H1 (cell line): Measurements from ENCODE around the gene PTS. TPM values are rescaled to one million over a fixed set of nuclear protein-coding genes. Genes with fewer than 3 reads are reported as not detected.

Source experiments
- EP300 ChIP-seq, 2 experiments: IDR thresholded peaks; 1 replicate in 1 of 2; 2 replicates in 1 of 2; pipeline ENCODE4 v1.6.1; 2011 to 2012; ENCODE audit warnings: low read depth in 2 of 2, low read length in 2 of 2, mild to moderate bottlenecking in 2 of 2, borderline replicate concordance in 1 of 2, inconsistent platforms in 1 of 2, moderate library complexity in 1 of 2
- HDAC6 ChIP-seq: IDR thresholded peaks from one replicate; pipeline ENCODE4 v1.7.1; 2012; ENCODE audit warnings: low read depth, mild to moderate bottlenecking, inconsistent platforms, low read length, moderate library complexity
- KDM1A ChIP-seq: fragments of 200-600, 300-600 bp; sonication (generic); IDR thresholded peaks from 2 replicates; pipeline ENCODE4 v1.7.1; 2016; ENCODE audit warnings: mild to moderate bottlenecking, low read length, borderline replicate concordance
- RAD21 ChIP-seq, 2 experiments: IDR thresholded peaks in 1 of 2; conservative IDR thresholded peaks in 1 of 2; 2 replicates each; pipeline ENCODE4 v1.6.1; 2011; ENCODE audit warnings: low read depth in 2 of 2, low read length in 2 of 2, improper control_type of control experiment in 1 of 2, inconsistent platforms in 1 of 2, mild to moderate bottlenecking in 1 of 2, moderate library complexity in 1 of 2
- SIN3A ChIP-seq, 2 experiments: IDR thresholded peaks in 1 of 2; conservative IDR thresholded peaks in 1 of 2; 2 replicates each; pipeline ENCODE4 v1.6.1; 2011 to 2012; ENCODE audit warnings: low read length in 2 of 2, improper control_type of control experiment in 1 of 2, low read depth in 1 of 2, mild to moderate bottlenecking in 1 of 2
- YY1 ChIP-seq: IDR thresholded peaks from 2 replicates; pipeline ENCODE4 v1.6.1; 2011; ENCODE audit warnings: low read depth, mild to moderate bottlenecking, low read length
- polyA plus RNA-seq, 7 experiments: library from polyadenylated mRNA; depleted of rRNA in 3 of 7; stranded (reverse) in 5 of 7; unstranded in 2 of 7; fragments of >200 nt in 5 of 7; fragments of 200-250 nt in 2 of 7; gene quantifications; 1 replicate in 5 of 7; 2 replicates in 1 of 7; 4 replicates in 1 of 7; pipeline versions ENCODE4 v1.2.1 to v1.2.3, GENCODE V29; 2011 to 2013; ENCODE audit warnings: missing spikeins in 2 of 7, mixed read lengths in 2 of 7
- total RNA-seq: library from RNA; stranded (reverse); fragmentation: NEBNext Ultra II Directional; extraction: Animal tissue kit (Norgen Biotek cat#: 25700); gene quantifications from 2 replicates; pipeline ENCODE4 v1.2.1, GENCODE V29; 2021

Gene PTS
- total and polyA plus RNA-seq, 2 of the 8 experiments (the other 6 are each of a cell fraction or from before 2014, with no cell fraction given) = 18.3 to 25.9 TPM

GRCh38 chr11:112210890-112211289, 15.3 kb upstream of the PTS start (continued):
- no peak for TF ChIP-seq YY1
- no peak for TF ChIP-seq KDM1A
- TF ChIP-seq HDAC6 = no peak
- TF ChIP-seq EP300 (IDR thresholded peaks at IDR 0.05; ENCODE audit: borderline replicate concordance in 1 of 2, low read depth in 2 of 2, low read length in 2 of 2) = no peak
- TF ChIP-seq RAD21 (IDR thresholded peaks at IDR 0.05 in 1 of 2, conservative IDR thresholded peaks at IDR 0.05 in 1 of 2; ENCODE audit: low read depth in 2 of 2, low read length in 2 of 2) = no peak
- no peak for TF ChIP-seq SIN3A (conservative IDR thresholded peaks at IDR 0.05 in 1 of 2, IDR thresholded peaks at IDR 0.05 in 1 of 2; ENCODE audit: low read depth in 1 of 2, low read length in 2 of 2)
